Activated gamma-delta T cell (primary cell): ENCODE results near the gene PITPNM3.

Source experiments
- DNase-seq: peaks from one replicate; lab custom pipeline; 2025; lab: John Stamatoyannopoulos, UW

PITPNM3 gene

GRCh38 chr17:6479622-6480302, 76.6 kb downstream of the PITPNM3 start:
- no peak for DNase-seq

DNA sequence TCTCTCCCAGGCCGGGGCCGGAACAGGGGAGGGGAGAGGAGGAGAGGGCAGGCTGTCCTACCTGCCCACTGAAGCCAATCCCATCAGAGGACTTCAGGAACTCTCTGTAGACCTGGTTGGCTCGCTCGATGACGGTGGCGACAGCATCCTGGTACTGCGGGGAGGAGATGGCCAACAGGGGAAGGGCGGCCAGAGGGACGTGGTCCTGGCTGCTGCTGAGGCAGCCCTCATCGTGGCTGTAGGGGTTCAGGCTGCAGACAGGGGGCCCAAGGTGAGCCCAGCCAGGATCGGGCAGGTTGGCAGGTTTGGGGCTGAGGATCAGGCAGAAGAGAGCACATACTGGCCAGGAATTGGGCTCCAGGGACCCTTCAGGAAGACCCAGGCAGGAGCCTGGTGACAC, 77.9 kb downstream of the PITPNM3 start:
- no peak for DNase-seq

- DNase-seq: no peak
These were observed 78.4 kb downstream of the PITPNM3 start for GRCh38 chr17:6477831-6478383.

DNA sequence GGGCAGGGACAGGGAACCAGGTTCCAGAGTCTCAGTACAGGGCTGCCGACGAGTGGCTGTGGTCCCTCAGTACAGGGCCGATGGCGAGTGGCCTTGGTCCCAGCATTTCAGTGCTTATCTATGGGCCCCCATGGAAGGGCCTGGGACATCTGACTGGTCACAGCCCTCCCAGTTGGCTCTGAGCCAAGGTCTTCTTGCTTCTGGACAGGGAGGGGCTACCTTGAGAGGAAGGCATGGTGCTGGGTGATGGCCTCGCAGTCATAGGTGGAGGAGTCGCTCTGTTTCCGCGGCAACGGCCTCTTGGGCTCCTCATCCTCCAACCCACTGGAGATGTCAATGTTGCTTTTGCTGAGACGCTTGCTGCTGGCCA, 79.6 kb downstream of the PITPNM3 start:
- no peak for DNase-seq

- no peak for DNase-seq
These were observed 80.1 kb downstream of the PITPNM3 start for GRCh38 chr17:6476076-6476809.

- no peak for DNase-seq
These were observed 80.9 kb downstream of the PITPNM3 start for GRCh38 chr17:6475411-6475810.

GRCh38 chr17:6474906-6475305, 81.4 kb downstream of the PITPNM3 start:
- no peak for DNase-seq

- no peak for DNase-seq
These were observed 82.0 kb downstream of the PITPNM3 start for GRCh38 chr17:6474376-6474775.

GRCh38 chr17:6473128-6473767, 83.1 kb downstream of the PITPNM3 start:
- DNase-seq: no peak

DNA sequence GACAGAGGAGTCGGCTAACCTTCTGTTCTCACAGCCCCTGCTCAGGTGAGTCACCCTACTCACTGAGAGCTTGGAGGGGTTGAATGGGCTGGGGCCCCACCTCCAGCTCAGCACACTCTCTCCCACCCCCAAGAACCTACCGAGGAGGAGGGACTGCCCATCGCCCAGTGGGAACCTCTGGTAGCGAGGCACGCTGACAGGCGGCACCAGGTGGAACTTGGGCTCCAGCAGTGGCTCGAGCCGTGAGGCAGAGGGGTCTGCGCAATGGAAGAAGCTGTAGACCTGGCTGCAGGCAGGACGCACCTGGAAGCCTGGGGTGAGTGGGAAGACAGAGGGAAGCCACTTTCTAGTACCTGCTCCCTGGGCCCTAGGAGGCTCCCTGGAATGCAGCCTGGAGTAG, 83.8 kb downstream of the PITPNM3 start:
- no peak for DNase-seq

GRCh38 chr17:6471531-6472465, 84.6 kb downstream of the PITPNM3 start:
- DNase-seq: no peak

DNA sequence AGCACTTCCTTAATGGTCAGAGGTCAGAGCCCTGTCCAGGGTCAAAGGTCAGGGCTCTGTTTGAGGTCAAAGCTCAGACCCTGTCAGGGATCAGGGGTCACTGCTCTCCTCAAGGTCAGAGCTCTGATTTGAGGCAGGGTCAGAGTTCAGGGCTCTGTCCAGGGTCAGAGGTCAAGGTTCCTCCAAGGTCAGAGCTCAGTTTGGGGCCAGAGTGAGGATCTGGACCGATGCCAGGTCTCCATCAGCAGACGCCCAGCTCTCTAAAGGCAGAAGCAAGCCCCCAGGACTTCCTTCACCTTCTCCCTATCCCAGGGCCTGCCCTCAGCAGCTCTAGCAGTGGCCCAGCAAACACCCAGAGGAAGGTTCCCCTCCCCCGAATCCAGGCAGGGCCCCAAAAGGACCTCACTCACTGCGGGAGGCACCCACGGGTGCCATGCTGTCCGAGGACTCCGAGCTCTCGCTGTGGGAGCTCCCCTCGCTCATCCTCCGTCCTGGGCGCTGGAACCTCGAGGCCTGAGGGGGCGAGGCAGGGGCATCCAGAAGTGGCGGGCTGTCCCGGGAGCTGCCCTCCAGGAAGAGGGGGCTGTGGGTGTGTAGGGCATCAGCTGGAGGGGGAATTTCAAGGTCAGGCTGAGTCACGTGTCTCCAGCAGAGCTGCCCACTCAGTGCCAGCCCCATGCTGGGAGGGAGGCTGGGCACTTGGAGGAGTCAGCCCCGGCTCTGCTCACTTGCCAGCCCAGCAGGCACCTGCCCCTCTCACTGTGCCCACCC, 85.4 kb downstream of the PITPNM3 start:
- no peak for DNase-seq

DNA sequence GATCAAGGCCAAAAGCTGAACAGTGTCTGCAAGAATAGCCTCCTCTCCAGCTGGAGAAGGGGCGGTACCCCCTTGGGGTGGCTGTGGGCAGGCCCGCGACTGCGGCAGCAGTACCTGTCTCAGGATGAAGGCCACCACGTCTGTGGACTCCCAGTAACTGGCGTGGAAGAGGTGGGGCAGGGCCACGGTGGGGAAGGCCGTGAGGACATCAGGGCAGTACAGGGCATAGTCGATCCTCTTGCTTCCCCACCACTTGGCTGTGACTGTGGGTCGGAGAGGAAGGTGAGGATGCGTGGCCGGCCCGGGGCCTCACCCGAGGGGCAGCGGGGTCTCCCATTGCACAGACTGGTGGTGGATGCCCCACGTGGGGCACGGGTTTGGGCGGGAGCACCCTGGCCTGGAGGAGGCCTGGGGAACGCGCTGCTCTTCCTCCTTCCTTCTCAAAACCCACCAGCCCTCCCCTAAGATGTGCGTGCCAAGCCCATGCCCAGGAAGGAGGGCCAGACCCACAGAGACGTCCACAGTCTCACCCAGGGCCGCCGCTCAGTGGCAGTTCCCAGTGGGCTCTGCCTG, 86.1 kb downstream of the PITPNM3 start:
- no peak for DNase-seq

- no peak for DNase-seq
These were observed 88.1 kb downstream of the PITPNM3 start for GRCh38 chr17:6468051-6468790.

- no peak for DNase-seq
These were observed 88.8 kb downstream of the PITPNM3 start for GRCh38 chr17:6467567-6467966.

GRCh38 chr17:6465206-6466003, 91.0 kb downstream of the PITPNM3 start:
- no peak for DNase-seq

- DNase-seq: no peak
These were observed 91.8 kb downstream of the PITPNM3 start for GRCh38 chr17:6464446-6465041.

DNA sequence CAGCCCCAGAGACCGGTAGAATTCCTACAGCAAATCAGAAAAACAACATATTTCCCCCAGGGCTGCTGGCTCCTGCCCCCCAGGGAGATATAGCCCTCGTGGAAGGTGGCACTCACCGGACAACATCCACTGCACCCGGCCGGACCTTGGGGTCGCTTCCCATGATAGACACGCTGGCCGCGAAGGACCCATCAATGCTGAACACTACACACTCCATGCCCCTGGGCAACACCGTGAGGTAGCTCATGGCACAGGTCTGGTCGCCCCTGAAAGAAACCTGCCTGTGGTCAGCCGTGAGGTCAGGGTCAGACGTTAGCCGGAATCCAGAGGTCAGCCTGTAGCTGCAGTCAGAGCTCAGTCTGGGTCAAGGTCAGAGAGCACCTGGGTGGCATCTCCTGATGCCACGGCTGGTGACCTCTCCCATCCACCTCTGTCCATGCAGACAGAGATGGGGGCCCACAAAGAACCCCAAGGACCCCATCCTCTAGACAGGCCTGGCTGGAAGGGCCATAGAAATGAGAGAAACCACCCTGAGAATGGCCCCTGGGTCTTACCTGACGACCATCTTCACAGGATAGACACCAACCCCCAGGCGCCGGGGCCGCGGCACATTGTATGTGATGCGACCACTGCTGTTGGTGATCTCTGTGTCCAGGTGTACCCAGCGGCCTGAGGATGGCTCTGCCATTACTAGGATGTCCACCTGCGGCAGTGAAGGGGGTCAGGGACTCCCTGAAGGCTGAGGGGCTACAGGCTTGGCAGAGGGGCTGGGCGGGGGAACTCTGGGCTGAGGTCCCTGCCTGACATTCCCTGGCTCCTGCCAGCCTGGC, 92.5 kb downstream of the PITPNM3 start:
- no peak for DNase-seq
